ENCODE measurements around the gene CATSPERD. TPM values are rescaled to one million over a fixed set of nuclear protein-coding genes. Genes with fewer than 3 reads are reported as not detected.

Gene CATSPERD
- total RNA-seq, 1 experiment from 2014 or later, result 0.50 TPM

DNA sequence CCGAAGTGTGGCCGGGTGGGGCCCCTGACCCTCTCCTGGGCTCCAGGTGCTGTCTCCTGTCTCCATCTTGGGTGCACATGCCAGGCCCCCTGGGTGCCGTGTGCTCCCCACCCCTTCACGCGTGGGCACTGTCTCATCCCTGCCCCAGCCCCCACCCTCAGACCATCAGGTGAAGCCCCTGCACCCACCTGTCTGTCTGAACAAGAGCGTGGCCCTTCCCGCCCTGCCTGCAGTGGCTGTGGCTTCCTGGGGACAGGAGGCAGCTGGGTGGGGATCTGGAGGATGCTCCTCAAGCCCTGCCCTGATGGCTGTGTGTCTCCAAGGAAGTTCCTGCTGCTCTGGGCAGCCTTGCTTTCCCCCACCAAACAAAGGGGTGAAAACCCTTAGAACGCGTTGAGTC lies 61.9 kb downstream of the CATSPERD start:
- no peak for ATAC-seq
- H3K36me3 Mint-ChIP-seq, result peaks cover 8% of the 10 kb centered on the region
- H3K4me3 Mint-ChIP-seq, result no peak overlapping the region
- TF ChIP-seq NR1H2 (CRISPR knock-in tag; IDR thresholded peaks at IDR 0.05), result no peak
- no peak for TF ChIP-seq ZNF138 (CRISPR knock-in tag; conservative IDR thresholded peaks at IDR 0.05)
- TF ChIP-seq USF2 (CRISPR knock-in tag; IDR thresholded peaks at IDR 0.05), result no peak
- TF ChIP-seq ATF6 (CRISPR knock-in tag; IDR thresholded peaks at IDR 0.05), result no peak
- no peaks in the 10 kb centered on the region for H3K9me3 Mint-ChIP-seq
- DNase-seq (ENCODE audit: low spot score), result no peak
- H3K27ac Mint-ChIP-seq, result no peak overlapping the region
- no peaks in the 10 kb centered on the region for H3K4me1 Mint-ChIP-seq
- ChIA-PET POLR2A (interaction anchor here (1.3 kb wide), 1 partner anchor 24 kb away, joined by 3 read pairs; no protein-coding TSS in a partner anchor), CTCF (interaction anchor here (4.5 kb wide), 1 partner anchor 22 kb away, joined by 16 read pairs; no protein-coding TSS in a partner anchor)
- H3K27me3 Mint-ChIP-seq (ENCODE audit: low read depth), result no peaks in the 10 kb centered on the region

- H3K27me3 Mint-ChIP-seq (ENCODE audit: low read depth), result no peaks in the 10 kb centered on the region
- no peak for TF ChIP-seq IRF1 (CRISPR knock-in tag; IDR thresholded peaks at IDR 0.05)
- TF ChIP-seq OVOL2 (CRISPR knock-in tag; IDR thresholded peaks at IDR 0.05; ENCODE audit: borderline replicate concordance), result no peak
- TF ChIP-seq GRHL2 (CRISPR knock-in tag; IDR thresholded peaks at IDR 0.05; ENCODE audit: insufficient replicate concordance, severe bottlenecking), result no peak
- no peak for TF ChIP-seq NR2C2 (CRISPR knock-in tag; IDR thresholded peaks at IDR 0.05)
- no peak for TF ChIP-seq ZSCAN18 (CRISPR knock-in tag; IDR thresholded peaks at IDR 0.05)
- no peak for TF ChIP-seq HMGXB4 (CRISPR knock-in tag; IDR thresholded peaks at IDR 0.05)
- TF ChIP-seq FOXK1 (CRISPR knock-in tag; IDR thresholded peaks at IDR 0.05), result no peak
- no peak for TF ChIP-seq ZNF232 (CRISPR knock-in tag; IDR thresholded peaks at IDR 0.05)
- TF ChIP-seq KAT7 (CRISPR knock-in tag; IDR thresholded peaks at IDR 0.05; ENCODE audit: borderline replicate concordance), result no peak
- TF ChIP-seq GTF2I (CRISPR knock-in tag; conservative IDR thresholded peaks at IDR 0.05), result no peak
- no peak for TF ChIP-seq ZNF219 (CRISPR knock-in tag; IDR thresholded peaks at IDR 0.05; ENCODE audit: borderline replicate concordance)
- TF ChIP-seq, protein P1, sequence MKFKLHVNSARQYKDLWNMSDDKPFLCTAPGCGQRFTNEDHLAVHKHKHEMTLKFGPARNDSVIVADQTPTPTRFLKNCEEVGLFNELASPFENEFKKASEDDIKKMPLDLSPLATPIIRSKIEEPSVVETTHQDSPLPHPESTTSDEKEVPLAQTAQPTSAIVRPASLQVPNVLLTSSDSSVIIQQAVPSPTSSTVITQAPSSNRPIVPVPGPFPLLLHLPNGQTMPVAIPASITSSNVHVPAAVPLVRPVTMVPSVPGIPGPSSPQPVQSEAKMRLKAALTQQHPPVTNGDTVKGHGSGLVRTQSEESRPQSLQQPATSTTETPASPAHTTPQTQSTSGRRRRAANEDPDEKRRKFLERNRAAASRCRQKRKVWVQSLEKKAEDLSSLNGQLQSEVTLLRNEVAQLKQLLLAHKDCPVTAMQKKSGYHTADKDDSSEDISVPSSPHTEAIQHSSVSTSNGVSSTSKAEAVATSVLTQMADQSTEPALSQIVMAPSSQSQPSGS (CRISPR knock-in tag; IDR thresholded peaks at IDR 0.05; ENCODE audit: borderline replicate concordance, low read depth), result no peak
- TF ChIP-seq ZMAT4 (CRISPR knock-in tag; IDR thresholded peaks at IDR 0.05), result no peak
- TF ChIP-seq USF2 (CRISPR knock-in tag; IDR thresholded peaks at IDR 0.05), result no peak
- H3K9me3 Mint-ChIP-seq, result no peaks in the 10 kb centered on the region
- DNase-seq (ENCODE audit: low spot score), result no peak
- H3K4me3 Mint-ChIP-seq, result no peak overlapping the region
- H3K36me3 Mint-ChIP-seq, result peaks cover 9% of the 10 kb centered on the region
- no peak overlapping the region for H3K27ac Mint-ChIP-seq
- no peaks in the 10 kb centered on the region for H3K4me1 Mint-ChIP-seq
- ChIA-PET CTCF (interaction anchor here (1.1 to 4.5 kb wide), 3 partner anchors 9 to 21 kb away, joined by 5 to 16 read pairs (median 6); no protein-coding TSS in a partner anchor), POLR2A (interaction anchor here (1.3 kb wide), 1 partner anchor 25 kb away, joined by 3 read pairs; no protein-coding TSS in a partner anchor)
- ATAC-seq, result no peak
Measured at GRCh38 chr19:5782945-5783919, 62.8 kb downstream of the CATSPERD start.
